Duodenal mucosa (tissue), 2 donors: Measurements from ENCODE around the gene STRIP2.
A peak's percentile ranks its signal among the peaks of the same experiment; 100 is the strongest.

Source experiments
- H3K27ac ChIP-seq: one replicate; pipeline ENCODE4 v1.7.0; 2013; ENCODE audit warnings: low read depth, low read length
- H3K27me3 ChIP-seq, 2 donors: one replicate each; pipeline ENCODE4 v1.7.0; 2013; ENCODE audit warnings: low read length in 2 of 2, control low read depth in 1 of 2; ENCODE audit not compliant: insufficient read depth in 2 of 2, control insufficient read depth in 1 of 2
- H3K36me3 ChIP-seq, 2 donors: one replicate each; pipeline ENCODE4 v1.7.0; 2013; ENCODE audit warnings: low read length in 2 of 2, control low read depth in 1 of 2; ENCODE audit not compliant: insufficient read depth in 2 of 2, control insufficient read depth in 1 of 2
- H3K4me1 ChIP-seq, 2 donors: one replicate each; pipeline ENCODE4 v1.7.0; 2013; ENCODE audit warnings: low read length in 2 of 2, control low read depth in 1 of 2; ENCODE audit not compliant: insufficient read depth in 2 of 2, control insufficient read depth in 1 of 2
- H3K4me3 ChIP-seq, 2 donors: one replicate each; pipeline ENCODE4 v1.7.0; 2013; ENCODE audit warnings: low read length in 2 of 2, low read depth in 1 of 2
- H3K9ac ChIP-seq, 2 donors: one replicate each; pipeline ENCODE4 v1.7.0; 2013; ENCODE audit warnings: low read length in 2 of 2, low read depth in 1 of 2
- H3K9me3 ChIP-seq, 2 donors: one replicate each; pipeline ENCODE4 v1.7.0; 2013; ENCODE audit warnings: low read length in 2 of 2, control low read depth in 1 of 2; ENCODE audit not compliant: control insufficient read depth in 1 of 2

The STRIP2 gene

DNA sequence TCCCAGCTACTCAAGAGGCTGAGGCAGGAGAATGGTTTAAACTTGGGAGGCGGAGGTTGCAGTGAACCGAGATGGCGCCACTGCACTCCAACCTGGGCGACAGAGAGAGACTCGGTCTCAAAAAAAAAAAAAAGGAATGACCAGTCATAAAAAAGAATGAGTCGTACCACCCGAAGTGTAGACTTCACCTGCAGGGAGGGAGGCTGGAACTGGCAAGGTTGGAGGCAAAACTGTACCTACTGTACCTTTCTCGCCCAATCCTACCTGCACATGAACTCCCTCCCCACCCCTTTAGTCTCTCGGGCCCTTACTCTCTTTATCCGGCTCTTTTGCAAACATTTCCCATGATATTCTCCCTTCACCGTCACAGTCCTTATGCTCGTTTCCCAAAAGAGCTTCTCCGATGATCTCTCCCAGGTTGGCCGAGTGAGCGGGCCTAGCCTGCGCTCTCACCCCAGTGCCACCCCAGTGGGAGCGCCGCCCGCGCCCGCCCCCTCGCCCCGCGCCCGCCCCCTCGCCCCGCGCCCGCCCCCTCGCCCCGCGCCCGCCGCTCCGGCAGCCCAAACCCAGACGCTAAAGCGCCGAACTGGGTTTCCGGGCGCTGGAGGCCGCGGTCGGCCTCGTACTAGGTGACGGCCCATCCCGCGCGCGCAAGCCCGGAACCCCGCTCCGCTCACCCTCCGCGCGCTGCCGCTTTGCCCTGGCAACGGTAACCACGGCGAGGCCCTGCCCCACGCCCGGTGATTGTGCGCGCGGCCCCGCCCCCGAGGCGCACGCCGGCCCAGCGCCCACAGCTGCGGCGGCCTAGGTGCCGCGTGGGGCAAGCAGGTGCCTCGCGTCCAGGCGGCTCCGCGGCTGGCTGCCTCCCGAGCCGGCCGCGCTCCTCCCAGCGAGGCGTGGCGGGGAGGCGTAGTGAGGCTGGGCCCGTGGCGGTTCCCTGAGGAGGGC is 67.8 kb downstream of the STRIP2 start, which contains the start of gene SMKR1:
SMKR1 (plus strand) TSS at position 772 of the 948 bp plus-strand sequence. CDS start 294 bp downstream, outside the sequence.
- no peak within 1 kb of the TSS for H3K27ac ChIP-seq
- H3K27me3 ChIP-seq: peaks cover 5 to 7% of the 10 kb centered on the region in 2 donors
- H3K36me3 ChIP-seq: no peaks in the 10 kb centered on the region
- peak within 1 kb of the TSS; percentile 4 to 32 for H3K9ac ChIP-seq
- peak within 1 kb of the TSS; percentile 58 to 65 for H3K4me3 ChIP-seq
- no peaks in the 10 kb centered on the region for H3K9me3 ChIP-seq
- peaks cover 7 to 11% of the 10 kb centered on the region in 2 donors for H3K4me1 ChIP-seq

DNA sequence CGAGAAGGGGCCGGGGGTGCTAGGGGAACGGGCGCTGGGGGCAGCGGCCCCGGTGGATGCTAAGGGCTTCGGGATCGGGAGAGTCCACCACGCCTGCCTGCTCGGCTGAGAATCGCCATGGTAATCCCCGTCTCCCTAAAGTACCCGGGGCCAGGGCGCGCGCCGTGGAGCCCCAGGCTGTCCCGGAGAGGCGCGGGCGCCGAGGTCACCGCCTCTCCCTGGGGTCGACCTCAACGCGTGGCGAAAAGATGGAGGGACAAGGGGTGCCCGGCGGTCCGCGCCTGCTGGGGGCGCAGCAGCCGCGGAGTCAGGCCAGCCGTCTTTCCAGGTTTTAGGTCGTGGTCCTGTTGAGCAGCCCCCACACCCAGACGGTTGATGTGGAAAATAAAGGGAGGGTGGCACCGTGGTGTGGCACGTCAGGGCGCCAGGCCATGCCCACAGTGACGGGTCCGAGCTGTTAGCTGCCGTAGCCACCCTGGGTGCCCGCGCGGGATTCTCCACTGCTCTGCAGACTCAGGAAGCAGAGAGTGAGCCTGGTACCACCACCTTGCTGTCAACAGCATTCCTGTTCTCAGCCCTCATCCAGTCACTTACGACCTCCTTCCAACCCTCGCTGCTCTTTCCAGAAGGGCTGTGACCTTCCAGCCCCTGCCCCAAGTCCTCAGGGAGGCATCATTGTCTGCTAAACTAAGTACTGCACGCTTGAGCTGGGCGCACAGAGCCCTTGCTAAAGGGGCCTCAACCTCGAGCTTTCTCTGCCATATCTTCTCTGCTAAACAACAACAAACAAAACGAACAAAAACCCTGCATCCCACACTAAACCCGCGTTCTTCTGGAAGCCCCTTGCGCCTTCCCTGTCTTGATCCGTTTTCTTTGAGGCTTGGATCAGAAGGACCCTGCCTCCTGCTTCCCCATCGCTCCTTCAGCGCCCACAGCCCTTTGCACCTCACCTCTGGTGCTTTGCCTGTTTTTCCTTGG is 68.8 kb downstream of the STRIP2 start:
- peaks cover 5 to 7% of the 10 kb centered on the region in 2 donors for H3K27me3 ChIP-seq
- H3K9ac ChIP-seq: peak overlapping the region; percentile 4 to 32
- H3K9me3 ChIP-seq: no peaks in the 10 kb centered on the region
- H3K4me1 ChIP-seq: peaks cover 7 to 11% of the 10 kb centered on the region in 2 donors
- H3K4me3 ChIP-seq: peak overlapping the region; percentile 58 to 65
- no peak overlapping the region for H3K27ac ChIP-seq
- H3K36me3 ChIP-seq: no peaks in the 10 kb centered on the region

DNA sequence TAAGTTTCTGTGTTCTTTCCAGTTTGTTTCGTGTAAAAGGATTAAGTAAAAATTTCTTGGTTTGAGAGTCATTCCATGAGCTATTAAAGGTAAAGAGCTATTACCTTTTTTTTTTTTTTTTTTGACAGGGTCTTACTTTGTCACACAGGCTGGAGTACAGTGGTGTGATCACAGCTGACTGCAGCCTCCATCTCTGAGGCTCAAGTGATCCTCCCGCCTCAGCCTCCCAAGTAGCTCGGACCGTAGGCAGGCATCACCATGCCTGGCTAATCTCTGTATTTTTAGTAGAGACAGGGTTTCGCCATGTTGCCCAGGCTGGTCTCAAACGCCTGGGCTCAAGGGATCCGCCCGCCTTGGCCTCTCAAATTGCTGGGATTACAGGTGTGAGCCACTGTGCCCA is 69.5 kb downstream of the STRIP2 start:
- Histone ChIP-seq H3K9ac (no peak overlapping the region), H3K4me1 (peaks cover 7 to 11% of the 10 kb centered on the region in 2 donors), H3K27ac (no peak overlapping the region), H3K27me3 (peaks cover 5 to 7% of the 10 kb centered on the region in 2 donors), H3K36me3 (no peaks in the 10 kb centered on the region), H3K4me3 (no peak overlapping the region), H3K9me3 (no peaks in the 10 kb centered on the region)

DNA sequence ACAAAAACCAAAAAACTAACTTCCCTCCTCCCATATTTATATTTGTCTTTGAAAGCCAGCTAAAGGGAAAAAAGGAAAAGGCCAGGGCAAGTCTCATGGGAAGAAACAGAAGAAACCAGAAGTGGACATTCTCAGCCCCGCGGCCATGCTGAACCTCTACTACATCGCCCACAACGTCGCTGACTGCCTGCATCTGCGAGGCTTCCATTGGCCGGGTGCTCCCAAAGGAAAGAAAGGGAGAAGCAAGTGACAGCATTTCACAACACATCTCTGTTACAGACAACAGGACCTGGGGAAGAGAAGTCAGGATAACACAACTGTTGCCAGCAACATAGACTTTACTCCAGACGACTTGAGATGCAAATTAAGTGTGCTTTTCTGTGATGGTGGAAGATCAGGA is 78.0 kb downstream of the STRIP2 start:
- Histone ChIP-seq H3K27ac (no peak overlapping the region), H3K4me1 (no peaks in the 10 kb centered on the region), H3K27me3 (no peaks in the 10 kb centered on the region), H3K9me3 (no peaks in the 10 kb centered on the region), H3K36me3 (no peaks in the 10 kb centered on the region), H3K4me3 (no peak overlapping the region), H3K9ac (no peak overlapping the region)

DNA sequence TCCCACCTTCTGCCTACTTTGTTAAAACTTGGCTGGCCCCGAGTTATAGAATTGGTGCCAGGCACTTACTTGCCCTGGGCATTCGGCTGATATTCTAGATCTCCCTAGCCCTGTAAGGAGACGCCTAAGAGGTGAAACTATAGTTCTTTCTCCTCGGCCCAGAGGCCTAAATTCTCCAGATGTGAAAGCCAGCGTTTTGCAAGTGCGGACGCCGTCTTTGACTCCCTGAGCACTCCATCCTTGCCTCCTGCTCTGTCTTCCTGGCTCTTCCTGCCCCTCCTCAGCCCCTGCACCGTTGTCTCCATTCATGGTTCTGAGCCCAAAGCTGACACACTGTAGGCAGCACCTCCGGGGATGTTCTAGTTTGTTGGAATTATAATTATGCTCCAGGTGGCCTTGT is 79.3 kb downstream of the STRIP2 start:
- H3K4me1 ChIP-seq: no peaks in the 10 kb centered on the region
- no peaks in the 10 kb centered on the region for H3K36me3 ChIP-seq
- H3K9me3 ChIP-seq: no peaks in the 10 kb centered on the region
- H3K27ac ChIP-seq: no peak overlapping the region
- H3K9ac ChIP-seq: no peak overlapping the region
- H3K27me3 ChIP-seq: no peaks in the 10 kb centered on the region
- H3K4me3 ChIP-seq: no peak overlapping the region

DNA sequence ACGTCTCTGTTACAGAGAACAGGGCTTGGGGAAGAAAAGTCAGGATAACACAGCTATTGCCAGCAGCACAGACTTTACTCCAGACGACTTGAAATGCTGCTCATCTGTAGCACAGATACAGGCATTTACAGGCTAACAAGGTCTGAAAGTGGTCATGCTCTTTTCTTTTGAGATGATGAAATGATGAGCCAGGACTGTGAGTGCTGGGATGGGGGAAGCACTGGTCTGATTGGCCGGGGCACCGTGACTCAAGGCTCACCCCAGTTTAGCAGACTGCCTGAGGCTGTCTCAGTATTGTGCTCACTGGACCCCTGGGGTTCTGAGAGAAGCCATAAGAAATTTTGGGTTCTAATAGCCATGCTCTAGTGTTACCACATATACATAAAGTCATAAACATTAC is 80.5 kb downstream of the STRIP2 start:
- H3K27me3 ChIP-seq: no peaks in the 10 kb centered on the region

DNA sequence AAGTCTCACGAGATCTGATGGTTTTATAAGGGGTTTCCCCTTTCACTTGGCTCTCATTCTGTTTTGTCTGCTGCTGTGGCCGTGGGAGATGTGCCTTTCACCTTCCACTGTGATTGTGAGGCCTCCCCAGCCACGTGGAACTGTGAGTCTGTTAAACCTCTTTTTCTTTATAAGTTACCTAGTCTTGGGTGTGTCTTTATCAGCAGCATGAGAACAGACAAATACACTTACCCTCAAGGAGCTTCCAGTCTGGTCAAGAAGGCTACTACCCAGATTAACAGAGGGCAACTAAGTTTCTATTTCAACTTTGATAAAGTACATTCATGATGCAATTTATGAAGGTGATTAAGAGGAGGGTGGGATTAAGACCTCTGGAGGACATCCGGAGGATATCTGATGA is 81.1 kb downstream of the STRIP2 start:
- H3K9ac ChIP-seq: no peak overlapping the region
- no peak overlapping the region for H3K4me3 ChIP-seq
- no peaks in the 10 kb centered on the region for H3K36me3 ChIP-seq
- H3K4me1 ChIP-seq: no peaks in the 10 kb centered on the region
- H3K27ac ChIP-seq: no peak overlapping the region
- H3K9me3 ChIP-seq: no peaks in the 10 kb centered on the region
- no peaks in the 10 kb centered on the region for H3K27me3 ChIP-seq

More for the DNA sequence above, 80.5 kb downstream of the STRIP2 start:
- H3K4me3 ChIP-seq: no peak overlapping the region
- no peaks in the 10 kb centered on the region for H3K9me3 ChIP-seq
- H3K27ac ChIP-seq: no peak overlapping the region
- H3K4me1 ChIP-seq: no peaks in the 10 kb centered on the region
- H3K36me3 ChIP-seq: no peaks in the 10 kb centered on the region
- H3K9ac ChIP-seq: no peak overlapping the region

DNA sequence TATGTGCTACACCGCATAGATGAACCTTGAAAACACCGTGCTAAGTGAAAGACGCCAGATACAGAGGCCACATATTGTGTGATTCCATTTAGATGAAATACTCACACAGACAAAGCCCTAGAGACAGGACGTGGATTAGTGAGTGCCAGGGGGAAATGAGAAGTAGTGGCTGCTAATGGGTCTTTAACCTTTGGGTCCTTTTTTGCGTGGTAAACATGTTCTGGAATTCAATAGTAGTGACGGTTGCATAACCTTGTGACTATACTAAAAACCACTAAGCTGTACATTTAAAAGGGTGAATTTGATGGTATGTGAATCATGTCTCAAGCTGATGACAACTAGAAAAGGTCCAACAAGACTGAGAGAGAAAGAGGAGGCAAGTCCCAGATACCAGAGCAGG is 83.7 kb downstream of the STRIP2 start:
- Histone ChIP-seq H3K9ac (no peak overlapping the region), H3K4me3 (no peak overlapping the region), H3K27me3 (peaks cover 0 to 1% of the 10 kb centered on the region in 2 donors), H3K9me3 (no peaks in the 10 kb centered on the region), H3K4me1 (no peaks in the 10 kb centered on the region), H3K36me3 (no peaks in the 10 kb centered on the region), H3K27ac (no peak overlapping the region)

DNA sequence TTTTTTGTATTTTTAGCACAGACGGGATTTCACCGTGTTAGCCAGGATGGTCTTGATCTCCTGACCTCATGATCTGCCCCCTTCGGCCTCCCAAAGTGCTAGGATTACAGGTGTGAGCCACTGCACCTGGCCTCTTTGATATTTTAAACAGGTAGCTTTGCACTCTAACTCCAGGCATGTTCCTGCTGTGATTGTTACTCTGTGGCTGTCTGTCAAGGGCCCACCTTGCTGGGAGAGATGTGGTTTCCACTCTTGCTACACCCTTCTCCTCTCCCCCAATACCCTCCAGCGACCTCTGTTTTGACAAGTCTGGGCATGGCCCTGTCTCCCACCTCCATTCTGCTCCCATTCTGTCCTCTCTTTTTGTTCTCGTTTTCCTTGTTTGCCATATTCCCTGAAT is 85.2 kb downstream of the STRIP2 start:
- H3K9ac ChIP-seq: no peak overlapping the region
- no peak overlapping the region for H3K27ac ChIP-seq
- H3K36me3 ChIP-seq: no peaks in the 10 kb centered on the region
- no peak overlapping the region for H3K4me3 ChIP-seq
- H3K4me1 ChIP-seq: no peaks in the 10 kb centered on the region
- H3K9me3 ChIP-seq: no peaks in the 10 kb centered on the region
- H3K27me3 ChIP-seq: peaks cover 0 to 4% of the 10 kb centered on the region in 2 donors
